DND-41 (cell line): ENCODE measurements around the gene CFAP58.

Experiments
- CTCF ChIP-seq: IDR thresholded peaks from 2 replicates; pipeline ENCODE4 v1.5.1; 2012; ENCODE audit warnings: borderline replicate concordance, low read length, moderate library complexity, mild to moderate bottlenecking; ENCODE audit not compliant: poor library complexity, severe bottlenecking; ENCODE audit errors: extremely low read depth
- EZH2 ChIP-seq: IDR thresholded peaks from 3 replicates; pipeline ENCODE4 v1.6.1; 2012; ENCODE audit warnings: borderline replicate concordance, low read depth, mild to moderate bottlenecking, moderate library complexity, low read length, inconsistent platforms; ENCODE audit not compliant: severe bottlenecking

GRCh38 chr10:104322416-104322782, 31.2 kb upstream of the CFAP58 start:
- no peak for TF ChIP-seq CTCF
- TF ChIP-seq EZH2: no peak
